Iris pigment epithelial cell (primary cell): ENCODE measurements around the gene OR10S1.
"Not testable (repeated sequence)": the region's sequence is repeated elsewhere in the genome, so short reads cannot be mapped to it uniquely, and the experiment has no call there.

Experiments
- DNase-seq: peaks from one replicate; pipeline ENCODE4 v3.0.0-alpha.2; 2011; ENCODE audit warnings: low read depth

Gene OR10S1

GRCh38 chr11:123977731-123978347, at the start of gene OR10S1:
OR10S1 (minus strand) TSS chr11:123977781; CDS start chr11:123977664, 117 bp downstream.
- DNase-seq: no peak

GRCh38 chr11:124026498-124026897, 48.9 kb upstream of the OR10S1 start, which contains the start of gene OR10G8:
OR10G8 (plus strand) TSS chr11:124026798; CDS start chr11:124029623, 2,825 bp downstream.
- no peak for DNase-seq

- DNase-seq: not testable (repeated sequence)
Measured at GRCh38 chr11:124015837-124016236, 38.3 kb upstream of the OR10S1 start.

GRCh38 chr11:124012697-124013096, 35.1 kb upstream of the OR10S1 start, which contains the start of gene OR10G4:
OR10G4 (plus strand) TSS chr11:124012997; CDS start chr11:124015575, 2,578 bp downstream.
- no peak for DNase-seq

GRCh38 chr11:123995119-123995518, 17.5 kb upstream of the OR10S1 start, which contains the start of gene OR10G6:
OR10G6 (minus strand) TSS chr11:123995161; CDS start chr11:123995161, 0 bp downstream.
- DNase-seq: no peak

- no peak for DNase-seq
Measured at GRCh38 chr11:123979311-123979710, 1.7 kb upstream of the OR10S1 start.

- no peak for DNase-seq
Measured at GRCh38 chr11:123976770-123977560, 616 bp downstream of the OR10S1 start.

GRCh38 chr11:123973816-123974215, 3.8 kb downstream of the OR10S1 start:
- peak; percentile 85 for DNase-seq

GRCh38 chr11:123956752-123957151, 20.8 kb downstream of the OR10S1 start:
- no peak for DNase-seq

GRCh38 chr11:123945132-123945531, 32.4 kb downstream of the OR10S1 start:
- no peak for DNase-seq

- no peak for DNase-seq
Measured at GRCh38 chr11:123943738-123944137, 33.8 kb downstream of the OR10S1 start, which contains the start of gene OR6T1. OR6T1 (minus strand) TSS chr11:123943838; CDS start chr11:123943838, 0 bp downstream.

- no peak for DNase-seq
Measured at GRCh38 chr11:123942413-123942812, 35.2 kb downstream of the OR10S1 start.

- no peak for DNase-seq
Measured at GRCh38 chr11:123939317-123939716, 38.3 kb downstream of the OR10S1 start, which contains the start of gene OR4D5. OR4D5 (plus strand) TSS chr11:123939617; CDS start chr11:123939617, 0 bp downstream.
